ENCODE results near the gene CLSTN2.

CLSTN2 gene

GRCh38 chr3:140617135-140617534 lies 682.1 kb downstream of the CLSTN2 start:
- no peak for TF ChIP-seq ZNF274 (IDR thresholded peaks at IDR 0.05; ENCODE audit: low read depth, low read length)
- H3K4me3 ChIP-seq (ENCODE audit: low read length), result no peak overlapping the region

- H3K4me3 ChIP-seq (ENCODE audit: low read length), result no peak overlapping the region
- no peak for TF ChIP-seq ZNF274 (IDR thresholded peaks at IDR 0.05; ENCODE audit: low read depth, low read length)
Measured at GRCh38 chr3:140626856-140627255, 691.9 kb downstream of the CLSTN2 start.
